ENCODE measurements around the gene CA9. TPM values are rescaled to one million over a fixed set of nuclear protein-coding genes. Genes with fewer than 3 reads are reported as not detected.

Gene CA9
- total and polyA plus RNA-seq, 2 donors (not counting 3 experiments of a cell fraction or from before 2014, with no cell fraction given), result 0.18 TPM; not detected in 1

- H3K27me3 ChIP-seq (ENCODE audit: control insufficient read depth in 2 of 2, insufficient read depth in 2 of 2, low read length in 2 of 2), result no peaks in the 10 kb centered on the region
- intact Hi-C loops (cut with micrococcal nuclease), result no loop called here
- no peak for TF ChIP-seq GATA2 (IDR thresholded peaks at IDR 0.05; ENCODE audit: insufficient read depth, insufficient read length, low read depth, low read length)
- TF ChIP-seq EZH2 (IDR thresholded peaks at IDR 0.05; ENCODE audit: borderline replicate concordance, low read depth, low read length, severe bottlenecking), result no peak
- TF ChIP-seq, protein P1, sequence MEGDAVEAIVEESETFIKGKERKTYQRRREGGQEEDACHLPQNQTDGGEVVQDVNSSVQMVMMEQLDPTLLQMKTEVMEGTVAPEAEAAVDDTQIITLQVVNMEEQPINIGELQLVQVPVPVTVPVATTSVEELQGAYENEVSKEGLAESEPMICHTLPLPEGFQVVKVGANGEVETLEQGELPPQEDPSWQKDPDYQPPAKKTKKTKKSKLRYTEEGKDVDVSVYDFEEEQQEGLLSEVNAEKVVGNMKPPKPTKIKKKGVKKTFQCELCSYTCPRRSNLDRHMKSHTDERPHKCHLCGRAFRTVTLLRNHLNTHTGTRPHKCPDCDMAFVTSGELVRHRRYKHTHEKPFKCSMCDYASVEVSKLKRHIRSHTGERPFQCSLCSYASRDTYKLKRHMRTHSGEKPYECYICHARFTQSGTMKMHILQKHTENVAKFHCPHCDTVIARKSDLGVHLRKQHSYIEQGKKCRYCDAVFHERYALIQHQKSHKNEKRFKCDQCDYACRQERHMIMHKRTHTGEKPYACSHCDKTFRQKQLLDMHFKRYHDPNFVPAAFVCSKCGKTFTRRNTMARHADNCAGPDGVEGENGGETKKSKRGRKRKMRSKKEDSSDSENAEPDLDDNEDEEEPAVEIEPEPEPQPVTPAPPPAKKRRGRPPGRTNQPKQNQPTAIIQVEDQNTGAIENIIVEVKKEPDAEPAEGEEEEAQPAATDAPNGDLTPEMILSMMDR (IDR thresholded peaks at IDR 0.05; ENCODE audit: extremely low read depth in 1 of 2, insufficient read depth in 1 of 2, low read depth in 1 of 2, low read length in 2 of 2), result no peak
- TF ChIP-seq FOS (IDR thresholded peaks at IDR 0.05; ENCODE audit: borderline replicate concordance, insufficient read depth, low read length), result no peak
- TF ChIP-seq POLR2A (IDR thresholded peaks at IDR 0.05; ENCODE audit: low read depth, low read length), result no peak
- no peak for TF ChIP-seq MAX (IDR thresholded peaks at IDR 0.05; ENCODE audit: insufficient read depth, insufficient read length)
- no peak for TF ChIP-seq JUN (IDR thresholded peaks at IDR 0.05; ENCODE audit: borderline replicate concordance, insufficient read depth, insufficient read length, low read depth)
- no peak for TF ChIP-seq MYC (IDR thresholded peaks at IDR 0.05; ENCODE audit: low read depth, low read length)
- TF ChIP-seq POLR2AphosphoS5 (IDR thresholded peaks at IDR 0.05; ENCODE audit: insufficient read depth, low read depth, low read length), result no peak
- dilution Hi-C loops (cut with MboI; ENCODE audit: extremely low pct_ligation_motif_present, low sequenced_read_pairs), result no loop called here
- H3K79me2 ChIP-seq (ENCODE audit: control insufficient read depth, insufficient read depth, low read length), result no peaks in the 10 kb centered on the region
- CTCF ChIA-PET, result interaction anchor here (1.1 to 2.0 kb wide), 2 partner anchors 11 to 21 kb away, joined by 3 to 15 read pairs; no protein-coding TSS in a partner anchor
- no peak overlapping the region for H3K4me2 ChIP-seq (ENCODE audit: insufficient read depth, low read length)
- no peaks in the 10 kb centered on the region for H4K20me1 ChIP-seq (replicated peaks; ENCODE audit: control insufficient read depth, extremely low read depth, insufficient read depth, low read length)
- no peak overlapping the region for H3K4me3 ChIP-seq (replicated peaks in 1 of 3; ENCODE audit: insufficient read depth in 1 of 3, low read depth in 1 of 3, low read length in 3 of 3)
- H3K9ac ChIP-seq (replicated peaks; ENCODE audit: extremely low read depth, insufficient read depth, low read length), result no peak overlapping the region
- BruUV-seq (replicated peaks), result no TSS peak
- no peak for DNase-seq (ENCODE audit: low read depth, low spot score)
- FAIRE-seq, result no peak
- no peak overlapping the region for H2AFZ ChIP-seq (ENCODE audit: low read depth, low read length)
- no peaks in the 10 kb centered on the region for H3K9me1 ChIP-seq (replicated peaks; ENCODE audit: control insufficient read depth, extremely low read depth, insufficient read depth, low read length)
- H3K27ac ChIP-seq (ENCODE audit: insufficient read depth, low read depth, low read length), result no peak overlapping the region
- H3K9me3 ChIP-seq (replicated peaks; ENCODE audit: control insufficient read depth, insufficient read depth, low read length), result no peaks in the 10 kb centered on the region
- no peaks in the 10 kb centered on the region for H3K4me1 ChIP-seq (ENCODE audit: control insufficient read depth, extremely low read depth, insufficient read depth, low read length)
- H3K36me3 ChIP-seq (ENCODE audit: control insufficient read depth in 2 of 2, extremely low read depth in 1 of 2, insufficient read depth in 2 of 2, low read length in 2 of 2), result peaks cover 70 to 82% of the 10 kb centered on the region in 2 experiments
- POLR2A ChIA-PET, result no interaction called here
Measured at GRCh38 chr9:35708146-35708545, 34.4 kb downstream of the CA9 start.
